Heart right ventricle (tissue), 16 donors: ENCODE results near the gene MYO18B. TPM values are rescaled to one million over a fixed set of nuclear protein-coding genes. Genes with fewer than 3 reads are reported as not detected.

Source experiments
- ATAC-seq, 8 donors: fragments of 200-7000 bp; cut with Tn5 transposase; one replicate each; pipeline ENCODE4 v1.9.1; 2020; ENCODE audit warnings: mild to moderate bottlenecking in 8 of 8, moderate library complexity in 8 of 8, moderate number of reproducible peaks in 1 of 8
- DNase-seq, 2 donors: peaks; one replicate each; pipeline ENCODE4 v3.0.0-alpha.2; 2020
- H3K27ac ChIP-seq, 10 donors: fragments of 200-600 bp; sonication (generic) in 2 of 10; one replicate each; pipeline versions ENCODE4 v1.5.0 to v1.8.0; 2020 to 2022; ENCODE audit warnings: mild to moderate bottlenecking in 3 of 10
- H3K27me3 ChIP-seq, 7 donors: fragments of 200-600 bp; one replicate each; pipeline ENCODE4 v1.8.0; 2021 to 2022; ENCODE audit warnings: mild to moderate bottlenecking in 2 of 7
- H3K36me3 ChIP-seq, 9 donors: fragments of 200-600 bp; sonication (generic) in 1 of 9; one replicate each; pipeline versions ENCODE4 v1.5.0 to v1.8.0; 2020 to 2022; ENCODE audit warnings: mild to moderate bottlenecking in 2 of 9
- H3K4me1 ChIP-seq, 9 donors: fragments of 200-600 bp; sonication (generic) in 1 of 9; one replicate each; pipeline versions ENCODE4 v1.5.0 to v1.8.0; 2020 to 2022; ENCODE audit warnings: mild to moderate bottlenecking in 4 of 9
- H3K4me3 ChIP-seq, 10 donors: fragments of 200-600 bp; sonication (generic) in 2 of 10; one replicate each; pipeline versions ENCODE4 v1.5.0 to v1.8.0; 2020 to 2022; ENCODE audit warnings: mild to moderate bottlenecking in 7 of 10, moderate library complexity in 2 of 10
- H3K9me3 ChIP-seq, 11 donors: fragments of 200-600 bp in 10 of 11; sonication (generic) in 2 of 11; one replicate each; pipeline versions ENCODE4 v1.5.0 to v1.8.0; 2013 to 2022; ENCODE audit warnings: mild to moderate bottlenecking in 2 of 11, control low read depth in 1 of 11, moderate library complexity in 1 of 11
- CTCF ChIP-seq, 9 donors: fragments of 200-600 bp; sonication (generic) in 2 of 9; IDR thresholded peaks; one replicate each; pipeline versions ENCODE4 v1.5.0 to v1.8.0; 2021 to 2022; ENCODE audit warnings: antibody characterized with exemption in 9 of 9, mild to moderate bottlenecking in 5 of 9, moderate library complexity in 1 of 9
- WGBS, 2 donors: extraction: QIAGEN DNeasy Blood & Tissue Kit; methylation state at CpG; one replicate each; pipeline ENCODE4 v1.1.7; 2013; ENCODE audit warnings: inconsistent platforms in 1 of 2; 5-methylcytosine and 5-hydroxymethylcytosine counted together
- intact Hi-C, 10 donors: fragments of 100-400 bp; cut with DNase I; formaldehyde crosslinking; loops; one replicate each; pipeline versions ENCODE4 v1.11.1 to v1.14.2; 2022
- polyA plus RNA-seq, 2 donors: library from polyadenylated mRNA; stranded (reverse); fragments of 200-250 nt; gene quantifications; one replicate each; pipeline ENCODE4 v1.2.3, GENCODE V29; 2013
- total RNA-seq, 10 donors: library from RNA; stranded (reverse); fragmentation: NEBNext Ultra II Directional in 3 of 10; extraction: Animal tissue kit (Norgen Biotek cat#: 25700) in 3 of 10; gene quantifications; one replicate each; pipeline versions ENCODE4 v1.2.1 to v1.2.4, GENCODE V29; 2021 to 2023
- donor health status: Arrhythmogenic right ventricular cardiomyopathy.
- donor health status: ischemic (EF 13 %, LVEDD 7.1; RV severe dilation, severe dysfunction).
- donor health status: healthy with polysubstance abuse.
- donor health status: DM: no; HTN: yes; CAD: no.
- donor health status: DM: no; HTN: no; CAD: no.
- donor health status: ischemic (EF 25% LVEDD 6.9; RV normal size, moderate dysfunction).
- donor health status: ischemic (EF 25% LVEDD 5.7; RV mildly dilated, moderate dysfunction).
- donor health status: healthy.
- donor health status: DM: yes; HTN: yes; CAD: no.
- donor health status: Ischemic cardiomyopathy.
- donor health status: ischemic (EF 35%, LVEDD 5.7; RV mildly dilated, moderate dysfunction).
- donor health status: nonischemic (EF 11% LVEDD 7.7; RV severe dilation, severe dysfunction).
- donor health status: DM: yes; HTN: yes; CAD: no.
- donor health status: PGD.
- donor health status: ischemic (EF 29% LVEDD 5.4; RV normal size, mild dysfunction).
- donor health status: nonischemic (EF 23%, LVEDD 6.1; RV moderate dilation, normal function).

Gene MYO18B
- total and polyA plus RNA-seq, 12 donors, result 111 to 407 (median 210) TPM

GRCh38 chr22:25849522-25849921 is 107.5 kb downstream of the MYO18B start:
- no peaks in the 10 kb centered on the region for H3K9me3 ChIP-seq
- no peak overlapping the region for H3K4me3 ChIP-seq
- peak in 1 of 2 donors; percentile 39 for DNase-seq
- H3K36me3 ChIP-seq, result peaks cover 0 to 82% (median 0%) of the 10 kb centered on the region in 9 donors
- peak; percentile 25 to 85 (median 72) for ATAC-seq
- no peak for TF ChIP-seq CTCF (IDR thresholded peaks at IDR 0.05)
- peaks cover 0 to 3% (median 0%) of the 10 kb centered on the region in 7 donors for H3K27me3 ChIP-seq
- 34 to 50% methylated on average over 6 of the region's 6 CpGs for WGBS, 2 donors
- H3K27ac ChIP-seq, result peak overlapping the region in 5 of 10 donors; percentile 33 to 66 (median 55)
- H3K4me1 ChIP-seq, result peaks cover 0 to 25% (median 6%) of the 10 kb centered on the region in 9 donors
- intact Hi-C loops, result no loop called here

GRCh38 chr22:25852223-25852622 is 110.2 kb downstream of the MYO18B start:
- TF ChIP-seq CTCF (IDR thresholded peaks at IDR 0.05), result no peak
- ATAC-seq (no peak), DNase-seq (no peak)
- H3K4me3 ChIP-seq, result no peak overlapping the region
- H3K27ac ChIP-seq, result no peak overlapping the region
- H3K9me3 ChIP-seq, result no peaks in the 10 kb centered on the region
- intact Hi-C loops, result no loop called here
- H3K27me3 ChIP-seq, result peaks cover 0 to 3% (median 0%) of the 10 kb centered on the region in 7 donors
- peaks cover 0 to 25% (median 6%) of the 10 kb centered on the region in 9 donors for H3K4me1 ChIP-seq
- peaks cover 0 to 72% (median 0%) of the 10 kb centered on the region in 9 donors for H3K36me3 ChIP-seq
- 78 to 80% methylated on average over 4 of the region's 4 CpGs for WGBS, 2 donors

- ATAC-seq (no peak), DNase-seq (no peak)
- Histone ChIP-seq H3K27me3 (peaks cover 0 to 3% (median 0%) of the 10 kb centered on the region in 7 donors), H3K36me3 (peaks cover 0 to 72% (median 0%) of the 10 kb centered on the region in 9 donors), H3K9me3 (no peaks in the 10 kb centered on the region), H3K4me3 (no peak overlapping the region), H3K4me1 (peaks cover 0 to 24% (median 6%) of the 10 kb centered on the region in 9 donors), H3K27ac (no peak overlapping the region)
- WGBS, 2 donors, result 71 to 77% methylated on average over 2 of the region's 2 CpGs
- TF ChIP-seq CTCF (IDR thresholded peaks at IDR 0.05), result no peak
- intact Hi-C loops, result no loop called here
Measured at GRCh38 chr22:25853078-25853477, 111.1 kb downstream of the MYO18B start.

GRCh38 chr22:25853501-25854284 is 111.7 kb downstream of the MYO18B start:
- no peak for DNase-seq
- H3K27me3 ChIP-seq, result peaks cover 0 to 3% (median 0%) of the 10 kb centered on the region in 7 donors
- no peak overlapping the region for H3K4me3 ChIP-seq
- ATAC-seq, result no peak
- WGBS, 2 donors, result 55 to 56% methylated on average over 5 of the region's 5 CpGs
- TF ChIP-seq CTCF (IDR thresholded peaks at IDR 0.05), result no peak
- H3K9me3 ChIP-seq, result no peaks in the 10 kb centered on the region
- intact Hi-C loops, result no loop called here
- peaks cover 0 to 18% (median 6%) of the 10 kb centered on the region in 9 donors for H3K4me1 ChIP-seq
- H3K36me3 ChIP-seq, result peaks cover 0 to 76% (median 0%) of the 10 kb centered on the region in 9 donors
- no peak overlapping the region for H3K27ac ChIP-seq
